HT1080 (cell line): ENCODE results near the gene ZNF791. TPM values are rescaled to one million over a fixed set of nuclear protein-coding genes. Genes with fewer than 3 reads are reported as not detected.

Experiments
- total RNA-seq: library from RNA; depleted of rRNA; stranded (reverse); fragments of >200 nt; shearing (Covaris generic); gene quantifications from 2 replicates; pipeline ENCODE4 v1.2.3, GENCODE V29; 2014; rRNA removed

The ZNF791 gene
- total RNA-seq, 1 experiment from 2014 or later: 19.9 TPM

Other genes starting within 250 kb of the ZNF791 start
- gene ZNF442, start 245.2 kb upstream of the ZNF791 start, total RNA-seq: 0.08 and 0.17 TPM in 2 replicates
- 2.4 and 2.9 TPM in 2 replicates for gene ZNF799, start 209.6 kb upstream of the ZNF791 start, total RNA-seq
- gene ZNF443, start 169.9 kb upstream of the ZNF791 start, total RNA-seq: 1.4 and 2.0 TPM in 2 replicates
- gene ZNF709, start 126.1 kb upstream of the ZNF791 start, total RNA-seq: not detected in 2 replicates
- 1.8 and 1.9 TPM in 2 replicates for gene ZNF564, start 59.4 kb upstream of the ZNF791 start, total RNA-seq
- 3.4 and 7.0 TPM in 2 replicates for gene ZNF490, start 107 bp upstream of the ZNF791 start, total RNA-seq
- gene MAN2B1, start 55.8 kb downstream of the ZNF791 start, total RNA-seq: 31.2 and 38.5 TPM in 2 replicates
- 12.5 and 18.2 TPM in 2 replicates for gene WDR83, start 55.9 kb downstream of the ZNF791 start, total RNA-seq
- 90.0 and 103 TPM in 2 replicates for gene DHPS, start 71.0 kb downstream of the ZNF791 start, total RNA-seq
- not detected in 2 replicates for gene GNG14, start 77.1 kb downstream of the ZNF791 start, total RNA-seq
- 14.0 and 22.2 TPM in 2 replicates for gene FBXW9, start 85.7 kb downstream of the ZNF791 start, total RNA-seq
- gene TNPO2, start 113.0 kb downstream of the ZNF791 start, total RNA-seq: 11.8 and 19.1 TPM in 2 replicates
- gene TRIR, start 123.8 kb downstream of the ZNF791 start, total RNA-seq: 290 and 342 TPM in 2 replicates
- gene GET3, start 126.6 kb downstream of the ZNF791 start, total RNA-seq: 138 and 140 TPM in 2 replicates
- gene BEST2, start 140.9 kb downstream of the ZNF791 start, total RNA-seq: not detected in 2 replicates
- gene HOOK2, start 164.6 kb downstream of the ZNF791 start, total RNA-seq: 4.7 and 6.9 TPM in 2 replicates
- gene JUNB, start 180.6 kb downstream of the ZNF791 start, total RNA-seq: 33.9 and 38.1 TPM in 2 replicates
- 88.6 and 94.3 TPM in 2 replicates for gene PRDX2, start 190.9 kb downstream of the ZNF791 start, total RNA-seq
- not detected in 2 replicates for gene THSD8, start 191.1 kb downstream of the ZNF791 start, total RNA-seq
- gene RNASEH2A, start 195.7 kb downstream of the ZNF791 start, total RNA-seq: 52.9 and 68.6 TPM in 2 replicates
- gene RTBDN, start 223.7 kb downstream of the ZNF791 start, total RNA-seq: not detected in 2 replicates
- gene MAST1, start 227.6 kb downstream of the ZNF791 start, total RNA-seq: 1.9 and 3.2 TPM in 2 replicates